Spleen (tissue), 11 donors: ENCODE data around the gene DLG2. TPM values are rescaled to one million over a fixed set of nuclear protein-coding genes. Genes with fewer than 3 reads are reported as not detected.

Experiments
- DNase-seq: peaks from one replicate; pipeline ENCODE4 v3.0.0-alpha.2; 2020
- H3K27ac ChIP-seq, 8 donors: fragments of 200-600 bp; sonication (generic) in 7 of 8; 1 replicate in 4 of 8; 2 replicates in 4 of 8; pipeline versions ENCODE4 v1.5.0 to v1.8.0; 2016 to 2021; ENCODE audit warnings: inconsistent platforms in 4 of 8, mild to moderate bottlenecking in 4 of 8, moderate library complexity in 1 of 8
- H3K27me3 ChIP-seq, 7 donors: fragments of 200-600 bp; sonication (generic) in 6 of 7; replicated peaks in 1 of 7; 1 replicate in 4 of 7; 2 replicates in 3 of 7; pipeline versions ENCODE4 v1.5.0 to v1.8.0; 2016 to 2021; ENCODE audit warnings: inconsistent platforms in 3 of 7, mild to moderate bottlenecking in 1 of 7
- H3K36me3 ChIP-seq, 6 donors: fragments of 200-600 bp; sonication (generic) in 5 of 6; 1 replicate in 4 of 6; 2 replicates in 2 of 6; pipeline versions ENCODE4 v1.5.0 to v1.8.0; 2016 to 2021; ENCODE audit warnings: inconsistent platforms in 2 of 6
- H3K4me1 ChIP-seq, 6 donors: fragments of 200-600 bp; sonication (generic) in 5 of 6; 1 replicate in 3 of 6; 2 replicates in 3 of 6; pipeline versions ENCODE4 v1.5.0 to v1.8.0; 2016 to 2021; ENCODE audit warnings: inconsistent platforms in 3 of 6
- H3K4me3 ChIP-seq, 8 donors: fragments of 200-600 bp; sonication (generic) in 7 of 8; 1 replicate in 4 of 8; 2 replicates in 4 of 8; pipeline versions ENCODE4 v1.5.0 to v1.8.0; 2016 to 2021; ENCODE audit warnings: inconsistent platforms in 4 of 8, mild to moderate bottlenecking in 4 of 8, moderate library complexity in 2 of 8
- H3K9me3 ChIP-seq, 8 donors: fragments of 200-600 bp; sonication (generic) in 7 of 8; 1 replicate in 4 of 8; 2 replicates in 4 of 8; pipeline versions ENCODE4 v1.5.0 to v1.8.0; 2016 to 2021; ENCODE audit warnings: inconsistent platforms in 4 of 8
- POLR2A ChIP-seq, 3 donors: fragments of 450-650 bp; IDR thresholded peaks; one replicate each; pipeline ENCODE4 v1.5.1; 2017; ENCODE audit warnings: antibody characterized with exemption in 3 of 3, mild to moderate bottlenecking in 1 of 3
- POLR2AphosphoS5 ChIP-seq, 3 donors: sonication (generic); formaldehyde crosslinking; IDR thresholded peaks; one replicate each; pipeline ENCODE4 v1.5.1; 2017; ENCODE audit warnings: antibody characterized with exemption in 3 of 3
- WGBS, 5 donors: extraction: QIAGEN DNeasy Blood & Tissue Kit in 3 of 5; methylation state at CpG; one replicate each; pipeline versions ENCODE4 v1.1.5 to v1.1.7; 2013 to 2018; 5-methylcytosine and 5-hydroxymethylcytosine counted together
- intact Hi-C: fragments of 100-400 bp; cut with DNase I; formaldehyde crosslinking; loops from one replicate; pipeline ENCODE4 v1.15.0; 2023; ENCODE audit warnings: low total_unique reads
- polyA plus RNA-seq, 3 donors: library from polyadenylated mRNA; stranded (reverse); fragments of 200-250 nt; gene quantifications; one replicate each; pipeline ENCODE4 v1.2.1, GENCODE V29; 2013
- total RNA-seq, 7 donors: library from RNA; depleted of rRNA in 3 of 7; stranded (reverse); fragments of >200 nt in 3 of 7; fragmentation: NEBNext Ultra II Directional in 4 of 7; extraction: Animal tissue kit (Norgen Biotek cat#: 25700) in 4 of 7; gene quantifications; one replicate each; pipeline versions ENCODE4 v1.1.0 to v1.2.1, GENCODE V29; 2016 to 2021
- TF ChIP-seq, protein P1 (sequence below), 11 experiments: fragments of 200-600 bp in 7 of 11; fragments of 450-650 bp in 4 of 11; sonication (generic) in 4 of 11; IDR thresholded peaks in 8 of 11; conservative IDR thresholded peaks in 3 of 11; 1 replicate in 7 of 11; 2 replicates in 4 of 11; pipeline versions ENCODE4 v1.4.0 to v1.8.0; 2016 to 2021; ENCODE audit warnings: antibody characterized with exemption in 11 of 11, inconsistent platforms in 4 of 11, mild to moderate bottlenecking in 1 of 11
- donor health status: healthy with polysubstance abuse.
- donor health status: DM: no; HTN: no; CAD: no; lungs with moderate emphysema.
- donor health status: DM: no; HTN: no; CAD: no.
- donor health status: Bipolar disorder and iron deficiency.
- donor health status: healthy.
- donor health status: DM: no; HTN: no; CAD: no.
- donor health status: DM: yes; HTN: yes; CAD: no.

DLG2 gene
- total and polyA plus RNA-seq, 10 donors, result 0.43 to 12.7 (median 7.9) TPM

DNA sequence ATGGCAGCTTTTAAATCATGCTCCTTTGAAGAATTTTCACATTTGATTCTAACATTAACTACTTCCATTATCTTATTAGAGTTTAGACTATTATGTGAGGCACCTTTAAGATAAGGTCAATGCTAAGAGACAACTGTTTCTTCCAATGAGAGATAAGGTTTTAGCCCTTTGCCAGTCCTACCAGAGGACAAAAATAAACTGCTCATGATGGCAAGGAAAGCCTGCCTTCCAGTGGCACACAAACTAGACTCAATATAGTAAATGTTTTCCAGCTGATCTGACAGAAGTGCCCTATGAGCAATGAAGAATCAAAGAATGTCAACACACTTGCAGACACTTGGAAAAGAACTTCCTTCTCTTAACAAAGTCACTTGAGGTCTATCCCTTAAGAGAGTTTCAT lies 1188.6 kb downstream of the DLG2 start:
- Histone ChIP-seq H3K27me3 (no peaks in the 10 kb centered on the region), H3K4me1 (peaks cover 0 to 7% (median 0%) of the 10 kb centered on the region in 6 donors), H3K27ac (no peak overlapping the region), H3K4me3 (no peak overlapping the region), H3K36me3 (no peaks in the 10 kb centered on the region), H3K9me3 (peaks cover 0 to 10% (median 4%) of the 10 kb centered on the region in 8 donors)
- TF ChIP-seq POLR2A (IDR thresholded peaks at IDR 0.05) (no peak), POLR2AphosphoS5 (IDR thresholded peaks at IDR 0.05) (no peak)
- TF ChIP-seq, protein P1, sequence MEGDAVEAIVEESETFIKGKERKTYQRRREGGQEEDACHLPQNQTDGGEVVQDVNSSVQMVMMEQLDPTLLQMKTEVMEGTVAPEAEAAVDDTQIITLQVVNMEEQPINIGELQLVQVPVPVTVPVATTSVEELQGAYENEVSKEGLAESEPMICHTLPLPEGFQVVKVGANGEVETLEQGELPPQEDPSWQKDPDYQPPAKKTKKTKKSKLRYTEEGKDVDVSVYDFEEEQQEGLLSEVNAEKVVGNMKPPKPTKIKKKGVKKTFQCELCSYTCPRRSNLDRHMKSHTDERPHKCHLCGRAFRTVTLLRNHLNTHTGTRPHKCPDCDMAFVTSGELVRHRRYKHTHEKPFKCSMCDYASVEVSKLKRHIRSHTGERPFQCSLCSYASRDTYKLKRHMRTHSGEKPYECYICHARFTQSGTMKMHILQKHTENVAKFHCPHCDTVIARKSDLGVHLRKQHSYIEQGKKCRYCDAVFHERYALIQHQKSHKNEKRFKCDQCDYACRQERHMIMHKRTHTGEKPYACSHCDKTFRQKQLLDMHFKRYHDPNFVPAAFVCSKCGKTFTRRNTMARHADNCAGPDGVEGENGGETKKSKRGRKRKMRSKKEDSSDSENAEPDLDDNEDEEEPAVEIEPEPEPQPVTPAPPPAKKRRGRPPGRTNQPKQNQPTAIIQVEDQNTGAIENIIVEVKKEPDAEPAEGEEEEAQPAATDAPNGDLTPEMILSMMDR (IDR thresholded peaks at IDR 0.05 in 8 of 11, conservative IDR thresholded peaks at IDR 0.05 in 3 of 11), result no peak
- no peak for DNase-seq
- intact Hi-C loops, result no loop called here

DNA sequence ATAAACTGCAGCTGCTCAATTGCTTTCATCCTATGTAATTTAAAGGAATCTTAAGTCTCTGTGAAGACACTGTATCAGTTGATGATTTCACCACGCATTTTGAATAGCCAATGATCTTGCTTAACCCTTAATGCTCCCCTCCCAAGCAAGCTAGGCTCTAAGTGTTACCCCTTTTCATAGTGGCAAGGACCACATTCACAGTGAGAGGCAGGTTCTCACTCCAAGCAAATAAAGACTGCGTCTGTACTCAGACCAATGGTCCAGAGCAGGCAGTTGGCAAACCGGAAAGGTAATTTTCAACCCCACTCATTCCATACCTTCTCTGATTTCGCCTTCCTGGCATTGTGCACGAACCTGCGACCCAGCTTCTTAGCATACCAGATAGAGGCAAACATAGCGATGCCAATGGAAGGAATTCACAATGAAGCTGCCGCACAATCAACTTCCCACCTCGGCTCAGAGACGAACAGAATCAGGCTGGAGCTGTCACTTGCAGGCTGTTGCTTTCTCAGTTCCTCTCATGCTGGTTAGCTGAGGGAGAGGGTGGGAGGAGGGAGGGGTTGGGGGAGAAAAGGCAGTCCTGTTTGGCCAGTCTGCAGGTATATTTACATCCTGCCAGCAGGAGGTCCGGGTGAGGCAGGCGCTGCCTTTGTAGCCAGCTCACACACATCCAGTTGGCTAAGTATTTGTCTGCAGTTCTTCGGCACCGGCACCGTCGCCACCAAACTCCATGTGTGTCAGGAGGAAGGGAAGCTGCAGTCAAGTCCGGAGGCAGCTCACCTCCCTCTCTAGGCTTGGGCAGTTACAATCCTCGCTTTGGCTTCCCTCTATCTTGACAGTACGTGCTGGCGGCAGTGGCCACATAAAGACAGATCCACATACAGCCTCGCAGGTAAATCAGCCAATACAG lies 1189.8 kb downstream of the DLG2 start:
- TF ChIP-seq POLR2AphosphoS5 (IDR thresholded peaks at IDR 0.05) (no peak), POLR2A (IDR thresholded peaks at IDR 0.05) (no peak)
- TF ChIP-seq, protein P1 (IDR thresholded peaks at IDR 0.05 in 8 of 11, conservative IDR thresholded peaks at IDR 0.05 in 3 of 11), result no peak
- 8 to 15% (median 10%) methylated on average over 21 of the region's 21 CpGs for WGBS, 5 donors
- H3K4me3 ChIP-seq, result peak overlapping the region in 1 of 8 donors; percentile 18

DNA sequence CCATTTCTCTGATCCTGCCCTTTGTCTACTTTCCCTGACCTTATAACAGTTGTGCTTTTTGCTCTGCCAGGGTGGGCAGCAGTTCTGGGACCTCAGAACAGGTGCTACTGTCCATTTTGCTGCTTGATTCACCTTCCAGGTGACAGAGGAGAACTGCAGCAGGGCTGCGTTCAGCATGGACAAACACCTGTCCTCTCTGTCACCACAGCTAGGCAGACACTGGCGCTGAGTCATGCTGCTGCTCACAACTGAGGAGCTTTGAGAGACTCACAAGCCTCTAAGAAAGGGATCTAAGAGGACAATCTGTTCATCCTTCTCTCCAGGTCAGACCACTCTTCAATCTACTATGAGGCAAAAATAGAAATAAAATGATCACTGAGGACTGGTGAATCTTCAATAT lies 1196.5 kb downstream of the DLG2 start:
- TF ChIP-seq POLR2A (IDR thresholded peaks at IDR 0.05), result no peak
- H3K36me3 ChIP-seq, result no peaks in the 10 kb centered on the region
- no peak for DNase-seq
- intact Hi-C loops, result no loop called here
- no peak overlapping the region for H3K4me3 ChIP-seq
- H3K4me1 ChIP-seq, result no peaks in the 10 kb centered on the region
- no peaks in the 10 kb centered on the region for H3K9me3 ChIP-seq
- 60 to 69% (median 65%) methylated on average over 2 of the region's 2 CpGs for WGBS, 5 donors
- no peaks in the 10 kb centered on the region for H3K27me3 ChIP-seq
- H3K27ac ChIP-seq, result no peak overlapping the region

More for the DNA sequence above, 1189.8 kb downstream of the DLG2 start:
- H3K4me1 ChIP-seq, result peaks cover 0 to 7% (median 0%) of the 10 kb centered on the region in 6 donors
- no peak for DNase-seq
- intact Hi-C loops, result no loop called here
- no peaks in the 10 kb centered on the region for H3K36me3 ChIP-seq
- H3K27ac ChIP-seq, result no peak overlapping the region
- peaks cover 0 to 9% (median 4%) of the 10 kb centered on the region in 8 donors for H3K9me3 ChIP-seq
- no peaks in the 10 kb centered on the region for H3K27me3 ChIP-seq

DNA sequence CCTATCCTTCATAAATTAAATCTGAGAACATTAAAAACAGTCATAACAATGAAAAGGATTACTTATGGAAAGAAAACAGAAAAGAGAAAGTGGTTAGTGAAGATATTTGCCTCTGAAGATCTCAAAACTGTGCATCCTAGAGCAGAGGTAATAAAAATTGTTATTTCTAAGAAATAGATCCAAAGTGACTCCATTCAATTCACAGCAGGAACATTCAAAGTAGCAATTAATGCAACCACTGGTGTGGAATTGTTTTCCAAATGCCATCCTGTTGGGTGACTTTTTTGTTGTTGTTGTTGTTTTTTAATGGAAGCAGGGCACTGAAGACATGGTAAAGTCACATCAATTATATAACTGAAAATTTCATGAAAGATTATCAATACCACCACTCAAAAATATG lies 1201.5 kb downstream of the DLG2 start:
- Histone ChIP-seq H3K9me3 (no peaks in the 10 kb centered on the region), H3K4me3 (no peak overlapping the region), H3K27ac (no peak overlapping the region), H3K27me3 (no peaks in the 10 kb centered on the region), H3K4me1 (no peaks in the 10 kb centered on the region), H3K36me3 (no peaks in the 10 kb centered on the region)
- DNase-seq, result no peak
- intact Hi-C loops, result no loop called here
- TF ChIP-seq, protein P1 (IDR thresholded peaks at IDR 0.05 in 8 of 11, conservative IDR thresholded peaks at IDR 0.05 in 3 of 11), result no peak
- TF ChIP-seq POLR2A (IDR thresholded peaks at IDR 0.05) (no peak), POLR2AphosphoS5 (IDR thresholded peaks at IDR 0.05) (no peak)
